HL-60 (cell line): ENCODE results near the gene PSMA5.
"Not testable (repeated sequence)": the region's sequence is repeated elsewhere in the genome, so short reads cannot be mapped to it uniquely, and the experiment has no call there.

Experiments used
- GABPA ChIP-seq: IDR thresholded peaks from 2 replicates; pipeline ENCODE4 v1.6.1; 2012; ENCODE audit warnings: low read depth
- POLR2AphosphoS5 ChIP-seq: IDR thresholded peaks from 2 replicates; pipeline ENCODE4 v1.6.1; 2012; ENCODE audit warnings: low read depth
- TF ChIP-seq, protein P1 (sequence below): IDR thresholded peaks from one replicate; pipeline ENCODE4 v1.5.1; 2011; ENCODE audit warnings: low read length, control low read depth, inconsistent platforms; ENCODE audit not compliant: insufficient read depth
- TF ChIP-seq, protein P2 (sequence below): IDR thresholded peaks from 2 replicates; pipeline ENCODE4 v1.6.1; 2012; ENCODE audit warnings: low read depth; ENCODE audit not compliant: insufficient replicate concordance

DNA sequence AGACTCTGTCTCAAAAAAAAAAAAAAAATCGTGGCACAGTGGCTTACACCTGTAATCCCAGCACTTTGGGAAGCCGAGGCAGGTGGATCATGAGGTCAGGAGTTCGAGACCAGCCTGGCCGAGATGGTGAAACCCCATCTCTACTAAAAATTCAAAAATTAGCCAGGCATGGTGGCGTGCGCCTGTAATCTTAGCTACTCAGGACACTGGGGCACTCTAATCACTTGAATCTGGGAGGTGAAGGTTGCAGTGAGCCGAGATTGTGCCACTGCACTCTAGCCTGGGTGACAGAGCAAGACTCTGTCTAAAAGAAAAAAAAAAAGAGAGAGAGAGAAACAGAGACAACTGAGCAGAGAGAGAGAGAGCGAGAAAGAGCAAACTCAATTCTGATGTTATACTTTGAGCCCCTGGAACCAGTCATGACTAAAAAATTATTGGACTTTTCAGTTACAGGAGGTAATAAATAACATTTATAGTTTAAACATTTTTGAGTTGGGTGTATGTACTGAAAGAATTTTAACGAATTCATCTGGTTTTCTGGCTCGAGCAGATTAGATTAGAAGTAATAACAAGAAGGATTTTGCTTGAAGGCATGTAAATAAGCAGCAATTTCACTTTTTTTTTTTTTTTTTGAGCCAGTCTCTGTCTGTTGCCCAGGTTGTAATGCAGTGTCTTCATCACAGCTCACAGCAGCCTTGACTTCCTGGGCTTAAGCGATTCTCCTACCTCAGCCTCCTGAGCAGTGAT lies 19.9 kb upstream of the PSMA5 start:
- TF ChIP-seq, protein P1, sequence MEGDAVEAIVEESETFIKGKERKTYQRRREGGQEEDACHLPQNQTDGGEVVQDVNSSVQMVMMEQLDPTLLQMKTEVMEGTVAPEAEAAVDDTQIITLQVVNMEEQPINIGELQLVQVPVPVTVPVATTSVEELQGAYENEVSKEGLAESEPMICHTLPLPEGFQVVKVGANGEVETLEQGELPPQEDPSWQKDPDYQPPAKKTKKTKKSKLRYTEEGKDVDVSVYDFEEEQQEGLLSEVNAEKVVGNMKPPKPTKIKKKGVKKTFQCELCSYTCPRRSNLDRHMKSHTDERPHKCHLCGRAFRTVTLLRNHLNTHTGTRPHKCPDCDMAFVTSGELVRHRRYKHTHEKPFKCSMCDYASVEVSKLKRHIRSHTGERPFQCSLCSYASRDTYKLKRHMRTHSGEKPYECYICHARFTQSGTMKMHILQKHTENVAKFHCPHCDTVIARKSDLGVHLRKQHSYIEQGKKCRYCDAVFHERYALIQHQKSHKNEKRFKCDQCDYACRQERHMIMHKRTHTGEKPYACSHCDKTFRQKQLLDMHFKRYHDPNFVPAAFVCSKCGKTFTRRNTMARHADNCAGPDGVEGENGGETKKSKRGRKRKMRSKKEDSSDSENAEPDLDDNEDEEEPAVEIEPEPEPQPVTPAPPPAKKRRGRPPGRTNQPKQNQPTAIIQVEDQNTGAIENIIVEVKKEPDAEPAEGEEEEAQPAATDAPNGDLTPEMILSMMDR, result not testable (repeated sequence)
- TF ChIP-seq POLR2AphosphoS5, GABPA: not testable (repeated sequence)
- TF ChIP-seq, protein P2, sequence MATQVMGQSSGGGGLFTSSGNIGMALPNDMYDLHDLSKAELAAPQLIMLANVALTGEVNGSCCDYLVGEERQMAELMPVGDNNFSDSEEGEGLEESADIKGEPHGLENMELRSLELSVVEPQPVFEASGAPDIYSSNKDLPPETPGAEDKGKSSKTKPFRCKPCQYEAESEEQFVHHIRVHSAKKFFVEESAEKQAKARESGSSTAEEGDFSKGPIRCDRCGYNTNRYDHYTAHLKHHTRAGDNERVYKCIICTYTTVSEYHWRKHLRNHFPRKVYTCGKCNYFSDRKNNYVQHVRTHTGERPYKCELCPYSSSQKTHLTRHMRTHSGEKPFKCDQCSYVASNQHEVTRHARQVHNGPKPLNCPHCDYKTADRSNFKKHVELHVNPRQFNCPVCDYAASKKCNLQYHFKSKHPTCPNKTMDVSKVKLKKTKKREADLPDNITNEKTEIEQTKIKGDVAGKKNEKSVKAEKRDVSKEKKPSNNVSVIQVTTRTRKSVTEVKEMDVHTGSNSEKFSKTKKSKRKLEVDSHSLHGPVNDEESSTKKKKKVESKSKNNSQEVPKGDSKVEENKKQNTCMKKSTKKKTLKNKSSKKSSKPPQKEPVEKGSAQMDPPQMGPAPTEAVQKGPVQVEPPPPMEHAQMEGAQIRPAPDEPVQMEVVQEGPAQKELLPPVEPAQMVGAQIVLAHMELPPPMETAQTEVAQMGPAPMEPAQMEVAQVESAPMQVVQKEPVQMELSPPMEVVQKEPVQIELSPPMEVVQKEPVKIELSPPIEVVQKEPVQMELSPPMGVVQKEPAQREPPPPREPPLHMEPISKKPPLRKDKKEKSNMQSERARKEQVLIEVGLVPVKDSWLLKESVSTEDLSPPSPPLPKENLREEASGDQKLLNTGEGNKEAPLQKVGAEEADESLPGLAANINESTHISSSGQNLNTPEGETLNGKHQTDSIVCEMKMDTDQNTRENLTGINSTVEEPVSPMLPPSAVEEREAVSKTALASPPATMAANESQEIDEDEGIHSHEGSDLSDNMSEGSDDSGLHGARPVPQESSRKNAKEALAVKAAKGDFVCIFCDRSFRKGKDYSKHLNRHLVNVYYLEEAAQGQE, result not testable (repeated sequence)
